IMR-90 (cell line): Measurements from ENCODE around the gene RTN1.

Experiments used
- CEBPB ChIP-seq: IDR thresholded peaks from 2 replicates; pipeline ENCODE4 v1.6.1; 2012; ENCODE audit warnings: low read depth, low read length, improper control_type of control experiment
- CHD1 ChIP-seq: IDR thresholded peaks from 2 replicates; pipeline ENCODE4 v1.6.1; 2012; ENCODE audit warnings: low read depth, low read length, improper control_type of control experiment
- CTCF ChIP-seq: conservative IDR thresholded peaks from 2 replicates; pipeline ENCODE4 v1.5.1; 2012; ENCODE audit warnings: mild to moderate bottlenecking, low read depth, low read length, improper control_type of control experiment
- FOS ChIP-seq: fragments of 150-350 bp; IDR thresholded peaks from 2 replicates; pipeline ENCODE4 v1.6.1; 2016; ENCODE audit warnings: low read depth, low read length
- MXI1 ChIP-seq: IDR thresholded peaks from 2 replicates; pipeline ENCODE4 v1.6.1; 2012; ENCODE audit warnings: low read depth, mild to moderate bottlenecking, low read length, moderate library complexity, borderline replicate concordance
- POLR2A ChIP-seq: IDR thresholded peaks from 2 replicates; pipeline ENCODE4 v1.6.1; 2012; ENCODE audit warnings: mild to moderate bottlenecking, low read depth, low read length
- RAD21 ChIP-seq: IDR thresholded peaks from 2 replicates; pipeline ENCODE4 v1.6.1; 2012; ENCODE audit warnings: low read length, improper control_type of control experiment
- RCOR1 ChIP-seq: IDR thresholded peaks from 2 replicates; pipeline ENCODE4 v1.6.1; 2012; ENCODE audit warnings: mild to moderate bottlenecking, low read length, improper control_type of control experiment; ENCODE audit not compliant: insufficient replicate concordance
- SMC3 ChIP-seq: fragments of 150-350 bp; IDR thresholded peaks from 2 replicates; pipeline ENCODE4 v1.6.1; 2016; ENCODE audit warnings: low read depth, mild to moderate bottlenecking, antibody characterized with exemption, low read length, moderate library complexity
- USF2 ChIP-seq: fragments of 150-350 bp; IDR thresholded peaks from 2 replicates; pipeline ENCODE4 v1.6.1; 2017; ENCODE audit warnings: mild to moderate bottlenecking, antibody characterized with exemption, low read length, low read depth

- no peak for TF ChIP-seq CTCF
- TF ChIP-seq MXI1, result no peak
- TF ChIP-seq FOS, result no peak
- TF ChIP-seq POLR2A, result no peak
- TF ChIP-seq RCOR1, result no peak
- no peak for TF ChIP-seq SMC3
- TF ChIP-seq RAD21, result no peak
- no peak for TF ChIP-seq USF2
- TF ChIP-seq CEBPB, result no peak
- no peak for TF ChIP-seq CHD1
Observed at GRCh38 chr14:59823179-59823578, 47.4 kb downstream of the RTN1 start.
